GM18951 (cell line): ENCODE data around the gene AXIN2.

Experiments used
- POLR2A ChIP-seq: IDR thresholded peaks from 4 replicates; pipeline ENCODE4 v1.6.1; 2011; ENCODE audit warnings: mild to moderate bottlenecking; ENCODE audit not compliant: insufficient read length, insufficient read depth; ENCODE audit errors: extremely low read depth
- in situ Hi-C: fragments of 300-500 bp; cut with MboI; formaldehyde crosslinking; loops from one replicate; pipeline ENCODE4 v1.12.0; 2022; ENCODE audit warnings: low sequenced_read_pairs, mixed read lengths, inconsistent platforms; ENCODE audit not compliant: unreplicated experiment

AXIN2 gene

DNA sequence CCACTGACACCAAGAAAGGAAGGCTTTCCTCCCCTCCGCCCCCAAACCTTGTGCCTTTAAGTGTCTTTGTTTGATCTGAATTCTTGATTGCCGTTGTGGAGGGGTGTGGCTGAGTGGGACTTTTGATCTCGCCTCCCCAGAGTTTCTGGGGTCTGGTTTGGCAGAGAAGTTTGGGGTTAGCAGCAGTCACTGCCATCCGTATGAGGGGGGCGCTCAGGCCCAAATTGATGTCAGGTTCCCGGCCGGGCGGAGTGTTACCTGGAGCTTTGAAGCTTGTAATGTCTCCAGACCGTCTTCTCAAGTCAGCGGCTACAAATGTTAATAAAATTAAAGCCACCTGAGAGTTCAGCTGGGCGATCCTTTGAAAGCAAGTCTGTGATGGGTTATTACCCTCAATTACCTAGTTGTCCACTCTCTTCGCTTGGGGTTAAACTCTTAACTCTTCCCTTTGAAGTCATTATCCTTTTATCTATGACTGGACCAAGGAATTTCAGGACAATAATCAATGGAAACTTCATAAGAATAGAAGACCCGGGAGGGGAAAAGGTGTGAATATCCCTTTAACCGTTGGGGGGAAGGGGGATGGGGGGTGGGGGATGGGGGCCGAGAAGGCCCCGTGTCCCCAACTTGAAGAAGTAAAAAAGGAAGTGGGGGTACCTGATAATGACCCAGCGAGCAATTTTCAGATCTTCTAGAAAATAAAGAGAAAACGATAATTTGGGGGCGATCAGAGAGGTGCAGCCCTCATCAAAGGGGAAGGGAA lies 31.8 kb upstream of the AXIN2 start:
- no peak for TF ChIP-seq POLR2A
- in situ Hi-C loops = no loop called here

DNA sequence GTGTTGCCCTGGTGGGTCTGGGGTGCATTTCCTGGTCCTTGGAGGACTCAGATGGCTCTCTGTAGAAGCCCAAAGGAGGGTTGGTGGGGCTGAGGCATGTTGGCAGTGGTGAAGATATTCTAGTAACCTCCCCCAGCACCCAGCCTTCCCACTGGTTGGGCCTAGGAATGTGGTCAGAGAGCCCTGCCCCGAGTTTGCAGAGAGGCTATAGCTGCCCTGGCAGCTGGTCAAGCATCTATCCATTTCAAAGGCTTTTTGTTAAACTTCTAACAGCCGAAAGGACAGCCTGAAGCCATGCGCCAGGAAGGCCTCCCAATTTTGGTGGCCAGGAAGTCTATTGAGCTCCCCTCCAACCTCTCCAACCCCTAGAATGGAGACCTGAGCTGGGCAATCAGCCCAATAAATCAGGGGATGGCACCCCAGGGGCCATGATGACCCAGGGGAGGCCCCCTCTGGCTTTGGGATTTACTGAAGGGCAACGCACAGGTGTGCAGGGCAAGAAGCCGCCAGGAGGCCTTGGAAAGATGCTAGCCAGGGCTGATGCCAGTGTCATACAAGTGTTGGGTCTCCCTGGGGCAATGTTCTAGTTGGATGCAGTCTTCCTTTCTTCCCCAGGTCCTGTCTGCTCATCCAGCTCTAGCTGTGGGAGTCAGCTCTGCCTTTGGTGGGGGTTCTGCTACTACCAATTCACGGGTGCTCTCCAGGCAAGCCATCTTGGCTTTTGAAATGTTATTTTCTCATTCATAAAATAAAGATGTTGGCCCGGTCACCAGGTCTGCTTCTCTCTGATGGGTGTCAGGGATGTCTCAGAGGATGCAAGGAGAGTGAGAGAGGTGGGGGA lies 30.9 kb upstream of the AXIN2 start:
- in situ Hi-C loops = no loop called here
- TF ChIP-seq POLR2A = no peak

DNA sequence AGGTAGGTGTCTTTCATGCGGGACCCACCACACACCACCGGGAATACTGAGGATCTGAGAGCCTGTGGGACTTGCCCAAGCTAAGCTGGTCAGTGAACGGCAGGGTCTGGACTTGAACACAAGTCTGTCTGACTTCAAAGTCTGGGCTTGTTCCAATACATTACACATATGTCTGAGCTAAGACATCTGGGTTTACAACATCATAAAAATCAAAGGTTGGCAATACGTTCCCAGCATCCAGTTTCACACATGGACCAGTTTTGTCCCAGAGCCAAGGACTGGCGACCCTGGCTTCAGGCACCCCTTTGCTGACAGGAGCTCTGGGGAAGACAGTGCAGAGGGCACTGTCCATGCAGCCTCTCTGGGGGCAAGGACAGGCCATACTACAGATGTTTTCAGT lies 27.9 kb upstream of the AXIN2 start:
- in situ Hi-C loops = no loop called here
- no peak for TF ChIP-seq POLR2A

DNA sequence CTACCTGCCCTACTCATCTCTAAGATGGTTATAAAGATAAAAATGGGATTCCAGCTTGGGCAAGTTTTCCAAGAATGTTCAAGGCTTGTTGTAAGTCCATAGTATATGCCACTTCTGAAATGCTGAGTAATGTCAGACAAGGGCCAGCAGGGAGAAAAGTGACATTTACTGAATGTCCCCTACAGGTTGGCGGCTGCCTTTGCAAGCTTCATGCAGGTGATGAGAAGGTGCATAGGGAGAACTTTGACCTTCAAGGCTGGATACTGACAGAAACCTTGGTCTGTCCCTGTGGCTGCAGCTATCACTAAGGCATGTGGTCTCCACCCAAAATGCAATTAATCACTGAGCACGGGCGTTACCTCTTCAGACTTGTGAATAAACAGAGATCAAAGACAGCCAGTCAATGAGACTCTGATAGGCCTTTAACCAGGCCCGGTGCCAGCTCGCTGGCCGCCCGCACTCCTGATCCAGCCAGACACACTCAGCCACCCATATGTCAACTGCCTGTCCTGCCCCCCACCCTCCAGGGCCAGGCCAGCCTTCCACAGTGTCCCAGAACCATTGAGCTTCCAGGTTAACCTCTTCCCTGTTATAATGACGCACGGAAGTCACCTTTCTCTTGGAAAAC lies 26.8 kb upstream of the AXIN2 start:
- TF ChIP-seq POLR2A = no peak

DNA sequence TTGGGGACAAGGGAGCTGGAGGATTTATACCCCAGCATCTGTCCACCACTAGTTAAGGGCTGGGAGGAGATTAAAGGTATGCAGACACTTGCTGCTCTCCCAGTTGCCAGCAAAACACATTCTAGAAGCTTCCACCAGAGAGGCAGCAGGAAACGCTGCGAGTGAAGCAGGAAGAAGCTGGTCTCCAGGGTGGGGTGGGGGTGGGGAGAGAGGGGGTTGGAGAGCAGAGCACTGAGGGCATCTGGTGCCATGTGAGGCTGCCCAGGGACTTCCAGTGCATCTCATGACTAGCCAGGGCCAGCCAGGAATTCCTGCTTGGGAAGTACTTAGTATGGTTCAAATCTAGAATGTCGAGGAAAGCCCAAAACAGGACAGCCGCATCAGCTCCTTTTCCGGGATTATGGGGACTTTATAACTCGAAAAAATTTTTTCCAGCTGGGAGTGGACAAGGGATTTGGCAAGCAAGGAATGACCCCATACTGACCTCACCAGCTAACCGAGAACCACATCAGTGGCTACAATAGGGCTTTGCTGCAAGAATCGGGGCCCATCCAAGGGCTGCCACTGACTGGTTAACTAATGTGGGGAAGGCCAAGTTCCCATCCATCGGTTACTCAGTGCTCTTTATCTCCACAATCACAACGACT lies 26.2 kb upstream of the AXIN2 start:
- no peak for TF ChIP-seq POLR2A
- in situ Hi-C loops = no loop called here

More for the DNA sequence above, 26.8 kb upstream of the AXIN2 start:
- in situ Hi-C loops = no loop called here

DNA sequence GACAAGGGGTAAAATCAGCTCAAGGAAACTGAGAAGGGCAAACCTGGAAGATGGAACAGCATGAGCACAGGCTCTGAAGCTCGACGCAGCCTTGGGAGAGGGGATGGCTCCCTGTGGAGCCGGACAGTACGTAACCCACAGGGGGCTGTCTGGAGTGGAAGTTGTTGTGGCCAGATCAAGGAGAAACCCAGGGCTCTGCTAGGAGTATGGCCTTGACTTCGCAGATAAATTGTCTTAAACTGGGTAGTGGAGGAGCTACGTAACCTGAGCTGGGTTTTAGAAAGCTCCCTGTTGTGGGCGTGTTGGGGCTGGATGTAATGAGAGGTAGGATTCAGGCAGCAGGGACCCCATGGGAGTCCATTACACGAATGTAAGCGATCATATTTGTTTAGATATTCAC lies 25.5 kb upstream of the AXIN2 start:
- TF ChIP-seq POLR2A = no peak
- in situ Hi-C loops = no loop called here

DNA sequence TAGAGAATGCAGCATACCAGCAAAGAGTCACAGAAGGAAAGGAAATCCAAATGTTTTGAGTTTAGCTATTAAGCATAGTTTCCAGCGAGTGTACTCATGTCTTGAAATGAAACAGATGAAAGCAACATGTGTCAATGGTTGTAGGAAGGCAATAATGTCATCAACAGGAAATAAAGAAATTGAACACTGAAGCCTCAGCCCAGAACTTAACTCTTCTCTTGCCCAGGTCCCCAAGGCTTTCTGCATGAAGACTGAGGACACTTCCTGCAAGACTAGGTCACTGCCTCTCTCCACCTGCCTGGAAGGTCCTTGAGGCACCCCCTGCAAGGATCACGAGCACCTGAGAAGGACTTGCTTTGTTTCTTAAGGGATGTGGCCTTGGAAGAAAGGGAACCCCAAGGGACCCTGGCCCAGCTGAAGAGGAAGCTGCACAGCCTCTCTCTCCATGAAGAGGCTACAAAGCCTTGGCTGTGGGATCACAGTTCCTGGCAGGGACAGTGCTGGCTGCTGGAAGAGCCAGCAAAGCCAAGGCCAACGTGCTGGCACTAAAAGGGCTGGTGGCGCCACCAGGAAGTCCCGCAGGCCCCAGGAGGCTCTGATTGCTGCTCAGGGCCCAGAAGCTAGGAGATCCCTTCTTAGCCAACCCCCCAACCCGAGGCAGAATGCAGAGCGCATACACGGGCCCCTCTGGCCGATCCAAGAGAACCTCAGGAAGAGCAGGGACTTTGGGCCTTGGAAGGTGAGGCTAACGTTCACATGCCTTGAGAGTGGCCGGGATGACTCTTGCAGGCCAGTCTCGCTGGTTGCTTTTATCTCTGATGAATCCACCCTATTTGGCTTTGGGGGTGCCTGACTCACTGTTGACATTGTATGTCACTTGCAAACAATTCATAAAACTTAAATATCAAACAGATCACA lies 23.4 kb upstream of the AXIN2 start:
- in situ Hi-C loops = no loop called here
- TF ChIP-seq POLR2A = no peak

GRCh38 chr17:65583921-65584603 lies 22.6 kb upstream of the AXIN2 start:
- no peak for TF ChIP-seq POLR2A
- in situ Hi-C loops = no loop called here

DNA sequence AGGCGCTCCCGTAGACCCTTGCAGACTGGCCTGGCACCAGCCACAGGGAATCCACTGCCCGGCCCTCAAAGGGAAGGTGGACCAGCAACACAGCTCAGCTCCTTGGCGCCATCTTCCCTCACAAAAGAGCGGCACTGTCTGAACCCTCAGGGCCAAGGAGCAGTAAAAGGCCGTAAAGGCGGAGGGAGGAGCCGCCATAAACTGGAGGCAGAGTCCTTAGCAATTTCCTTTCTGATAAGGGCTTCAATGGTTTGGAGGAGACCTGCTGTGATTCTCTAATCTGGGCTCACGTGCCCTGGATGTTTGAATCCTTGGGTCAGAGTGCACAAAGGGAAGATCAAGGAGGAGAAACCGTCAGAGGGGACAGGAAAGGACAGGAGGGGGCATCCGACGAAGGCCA lies 15.5 kb upstream of the AXIN2 start:
- in situ Hi-C loops = no loop called here
- no peak for TF ChIP-seq POLR2A

- in situ Hi-C loops = no loop called here
- no peak for TF ChIP-seq POLR2A
These were observed 11.8 kb upstream of the AXIN2 start for GRCh38 chr17:65573282-65573602.

- in situ Hi-C loops = no loop called here
- no peak for TF ChIP-seq POLR2A
These were observed 11.3 kb upstream of the AXIN2 start for GRCh38 chr17:65572581-65573281.
